K562 (cell line): ENCODE measurements around the gene SEPTIN1. TPM values are rescaled to one million over a fixed set of nuclear protein-coding genes. Genes with fewer than 3 reads are reported as not detected.

Source experiments
- GATAD2A ChIP-seq: fragments of 450-650 bp; IDR thresholded peaks from 2 replicates; pipeline ENCODE4 v1.6.1; 2017
- HDAC1 ChIP-seq, 2 experiments: fragments of 450-650 bp; IDR thresholded peaks; 2 replicates each; pipeline ENCODE4 v1.6.1; 2016 to 2017; ENCODE audit warnings: inconsistent platforms in 1 of 2, mild to moderate bottlenecking in 1 of 2, moderate library complexity in 1 of 2
- LARP7 ChIP-seq: fragments of 450-650 bp; IDR thresholded peaks from 2 replicates; pipeline ENCODE4 v1.6.1; 2016
- PURB ChIP-seq: sonication (generic); formaldehyde crosslinking; IDR thresholded peaks from 2 replicates; pipeline ENCODE4 v1.9.0; 2021; ENCODE audit warnings: low read depth, mild to moderate bottlenecking, missing genetic modification reagents
- RBBP5 ChIP-seq: fragments of 200-600 bp; sonication (generic); IDR thresholded peaks from 2 replicates; pipeline ENCODE4 v1.6.1; 2012; ENCODE audit warnings: borderline replicate concordance, mild to moderate bottlenecking, low read length, control low read depth, inconsistent platforms; ENCODE audit not compliant: insufficient read depth, poor library complexity, severe bottlenecking
- RBFOX2 ChIP-seq: fragments of 200-400 bp; formaldehyde crosslinking; IDR thresholded peaks from 2 replicates; pipeline ENCODE4 v1.6.1; 2017; ENCODE audit warnings: low read depth, mild to moderate bottlenecking, low read length, moderate library complexity
- TEAD4 ChIP-seq, 2 experiments: sonication (generic) in 1 of 2; formaldehyde crosslinking in 1 of 2; IDR thresholded peaks; 2 replicates each; pipeline versions ENCODE4 v1.6.1 to v1.8.0; 2012 to 2022; ENCODE audit warnings: borderline replicate concordance in 1 of 2, inconsistent platforms in 1 of 2, low read length in 1 of 2, mild to moderate bottlenecking in 1 of 2, missing genetic modification reagents in 1 of 2
- ZNF232 ChIP-seq: sonication (generic); formaldehyde crosslinking; IDR thresholded peaks from 2 replicates; pipeline ENCODE4 v1.8.0; 2022; ENCODE audit warnings: mild to moderate bottlenecking, missing genetic modification reagents
- ZNF764 ChIP-seq: fragments of 250-450 bp; sonication (Bioruptor Pico); IDR thresholded peaks from 2 replicates; pipeline ENCODE4 v1.4.0; 2020; ENCODE audit warnings: low read depth, mild to moderate bottlenecking, moderate library complexity
- polyA plus RNA-seq, 8 experiments: library from polyadenylated mRNA; depleted of rRNA in 4 of 8; stranded (reverse) in 5 of 8; unstranded in 3 of 8; fragments of >200 nt; fragmentation: Nextera tagmentation in 2 of 8; fragmentation: Illumina TruSeq in 1 of 8; extraction: Ambion mirVana in 2 of 8; extraction: Trizol in 1 of 8; gene quantifications; 2 replicates each; pipeline versions ENCODE4 v1.2.1 to v1.2.3, GENCODE V29; 2011 to 2014; ENCODE audit warnings: inconsistent platforms in 1 of 8, missing spikeins in 1 of 8
- total RNA-seq, 7 experiments: library from RNA; depleted of rRNA in 6 of 7; stranded (reverse); fragments of >200 nt in 6 of 7; fragmentation: Illumina TruSeq in 2 of 7; extraction: Trizol in 2 of 7; gene quantifications; 2 replicates each; pipeline versions ENCODE4 v1.2.1 to v1.2.3, GENCODE V29; 2011 to 2021; ENCODE audit warnings: low replicate concordance in 1 of 7
- TF ChIP-seq, protein P1 (sequence below): fragments of 250-450 bp; sonication (Bioruptor Pico); IDR thresholded peaks from 2 replicates; pipeline ENCODE4 v1.4.0; 2020; ENCODE audit warnings: mild to moderate bottlenecking
- TF ChIP-seq, protein P2 (sequence below): sonication (generic); formaldehyde crosslinking; IDR thresholded peaks from 2 replicates; pipeline ENCODE4 v1.8.0; 2023; ENCODE audit warnings: mild to moderate bottlenecking, missing genetic modification reagents
- TF ChIP-seq, protein P3 (sequence below), 3 experiments: IDR thresholded peaks in 2 of 3; conservative IDR thresholded peaks in 1 of 3; 2 replicates each; pipeline ENCODE4 v1.5.1; 2011 to 2012; ENCODE audit warnings: low read length in 3 of 3, mild to moderate bottlenecking in 3 of 3, control low read depth in 2 of 3, improper control_type of control experiment in 1 of 3, inconsistent platforms in 1 of 3, low read depth in 1 of 3, mixed read lengths in 1 of 3, moderate library complexity in 1 of 3; ENCODE audit not compliant: insufficient read depth in 2 of 3
- TF ChIP-seq, protein P4 (sequence below): fragments of 450-650 bp; IDR thresholded peaks from 2 replicates; pipeline ENCODE4 v1.6.1; 2016; ENCODE audit warnings: low read depth, mild to moderate bottlenecking, moderate library complexity
- TF ChIP-seq, protein P5 (sequence below): sonication (generic); formaldehyde crosslinking; IDR thresholded peaks from 2 replicates; pipeline ENCODE4 v1.8.0; 2023; ENCODE audit warnings: mild to moderate bottlenecking, missing genetic modification reagents

The SEPTIN1 gene
- total and polyA plus RNA-seq, 9 of the 15 experiments (the other 6 are each of a cell fraction or from before 2014, with no cell fraction given): 0.23 to 5.6 (median 1.7) TPM; not detected in 1

DNA sequence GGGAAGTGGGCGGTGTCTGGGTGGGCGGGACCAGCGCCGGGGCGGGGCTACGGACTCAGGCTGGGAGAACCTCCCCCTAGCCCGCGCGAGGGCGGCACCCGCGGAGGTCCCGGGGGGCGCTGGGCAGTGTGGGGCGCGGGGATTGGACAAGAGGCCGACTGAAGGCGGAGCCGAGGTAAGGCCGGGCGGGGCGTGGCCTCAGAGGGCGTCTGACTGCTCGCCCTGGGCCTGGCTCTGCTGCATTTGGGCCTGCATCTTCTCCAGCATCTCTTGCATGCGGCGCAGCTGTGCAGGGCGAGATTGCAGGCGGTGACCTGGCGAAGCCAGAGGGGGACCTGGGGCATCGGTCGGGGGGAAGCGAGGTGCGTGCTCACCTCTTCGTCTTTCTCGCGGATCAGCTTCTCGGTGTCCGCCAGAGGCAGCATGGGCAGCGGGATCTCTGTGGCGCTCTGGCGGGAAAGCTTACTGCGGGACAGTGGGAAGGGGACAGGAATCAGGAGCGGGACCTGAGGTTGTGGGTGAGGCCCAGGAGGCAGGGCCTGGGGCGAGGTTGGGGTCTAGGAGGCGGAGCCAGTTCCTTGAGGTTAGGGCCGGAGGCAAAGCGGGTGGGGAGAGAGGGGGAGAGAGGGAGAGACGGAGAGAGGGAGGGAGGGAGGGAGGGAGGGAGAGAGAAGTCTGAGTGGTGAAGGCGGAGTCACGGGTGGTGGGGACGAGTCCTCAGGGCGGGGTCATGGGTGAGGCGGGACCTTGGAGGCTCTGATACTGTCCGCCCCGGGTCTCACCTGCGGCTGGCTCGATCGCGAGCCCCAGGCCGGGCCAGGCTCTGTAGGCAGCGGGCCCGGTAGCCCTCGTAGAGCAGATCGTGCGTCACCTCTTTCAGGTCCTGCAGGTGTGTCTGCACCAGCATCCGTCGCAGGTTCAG is 3.9 kb downstream of the SEPTIN1 start (continued):
- TF ChIP-seq, protein P1, sequence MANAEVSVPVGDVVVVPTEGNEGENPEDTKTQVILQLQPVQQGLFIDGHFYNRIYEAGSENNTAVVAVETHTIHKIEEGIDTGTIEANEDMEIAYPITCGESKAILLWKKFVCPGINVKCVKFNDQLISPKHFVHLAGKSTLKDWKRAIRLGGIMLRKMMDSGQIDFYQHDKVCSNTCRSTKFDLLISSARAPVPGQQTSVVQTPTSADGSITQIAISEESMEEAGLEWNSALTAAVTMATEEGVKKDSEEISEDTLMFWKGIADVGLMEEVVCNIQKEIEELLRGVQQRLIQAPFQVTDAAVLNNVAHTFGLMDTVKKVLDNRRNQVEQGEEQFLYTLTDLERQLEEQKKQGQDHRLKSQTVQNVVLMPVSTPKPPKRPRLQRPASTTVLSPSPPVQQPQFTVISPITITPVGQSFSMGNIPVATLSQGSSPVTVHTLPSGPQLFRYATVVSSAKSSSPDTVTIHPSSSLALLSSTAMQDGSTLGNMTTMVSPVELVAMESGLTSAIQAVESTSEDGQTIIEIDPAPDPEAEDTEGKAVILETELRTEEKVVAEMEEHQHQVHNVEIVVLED: peak; percentile 27; the same call in 1 of the 2 replicates
- TF ChIP-seq, protein P2, sequence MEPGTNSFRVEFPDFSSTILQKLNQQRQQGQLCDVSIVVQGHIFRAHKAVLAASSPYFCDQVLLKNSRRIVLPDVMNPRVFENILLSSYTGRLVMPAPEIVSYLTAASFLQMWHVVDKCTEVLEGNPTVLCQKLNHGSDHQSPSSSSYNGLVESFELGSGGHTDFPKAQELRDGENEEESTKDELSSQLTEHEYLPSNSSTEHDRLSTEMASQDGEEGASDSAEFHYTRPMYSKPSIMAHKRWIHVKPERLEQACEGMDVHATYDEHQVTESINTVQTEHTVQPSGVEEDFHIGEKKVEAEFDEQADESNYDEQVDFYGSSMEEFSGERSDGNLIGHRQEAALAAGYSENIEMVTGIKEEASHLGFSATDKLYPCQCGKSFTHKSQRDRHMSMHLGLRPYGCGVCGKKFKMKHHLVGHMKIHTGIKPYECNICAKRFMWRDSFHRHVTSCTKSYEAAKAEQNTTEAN (CRISPR knock-in tag): 0 out of 2 replicates have a peak, but pooled peaks have one; percentile 56
- TF ChIP-seq GATAD2A (0 out of 2 replicates have a peak, but pooled peaks have one; percentile 16), TEAD4 (IDR thresholded peaks at IDR 0.05; ENCODE audit: low read length) (no peak; the same call in 1 of the 2 replicates), TEAD4 (CRISPR knock-in tag; IDR thresholded peaks at IDR 0.05; ENCODE audit: borderline replicate concordance) (no peak), HDAC1 (IDR thresholded peaks at IDR 0.05) (peak in 1 of 2 experiments; percentile 92; a peak in 2 of 4 replicates), ZNF764 (CRISPR knock-in tag) (no peak), LARP7 (peak; percentile 75; the same call in 1 of the 2 replicates), RBFOX2 (peak; percentile 79), PURB (CRISPR knock-in tag) (no peak), ZNF232 (CRISPR knock-in tag) (no peak), RBBP5 (peak; percentile 73)
- TF ChIP-seq, protein P3, sequence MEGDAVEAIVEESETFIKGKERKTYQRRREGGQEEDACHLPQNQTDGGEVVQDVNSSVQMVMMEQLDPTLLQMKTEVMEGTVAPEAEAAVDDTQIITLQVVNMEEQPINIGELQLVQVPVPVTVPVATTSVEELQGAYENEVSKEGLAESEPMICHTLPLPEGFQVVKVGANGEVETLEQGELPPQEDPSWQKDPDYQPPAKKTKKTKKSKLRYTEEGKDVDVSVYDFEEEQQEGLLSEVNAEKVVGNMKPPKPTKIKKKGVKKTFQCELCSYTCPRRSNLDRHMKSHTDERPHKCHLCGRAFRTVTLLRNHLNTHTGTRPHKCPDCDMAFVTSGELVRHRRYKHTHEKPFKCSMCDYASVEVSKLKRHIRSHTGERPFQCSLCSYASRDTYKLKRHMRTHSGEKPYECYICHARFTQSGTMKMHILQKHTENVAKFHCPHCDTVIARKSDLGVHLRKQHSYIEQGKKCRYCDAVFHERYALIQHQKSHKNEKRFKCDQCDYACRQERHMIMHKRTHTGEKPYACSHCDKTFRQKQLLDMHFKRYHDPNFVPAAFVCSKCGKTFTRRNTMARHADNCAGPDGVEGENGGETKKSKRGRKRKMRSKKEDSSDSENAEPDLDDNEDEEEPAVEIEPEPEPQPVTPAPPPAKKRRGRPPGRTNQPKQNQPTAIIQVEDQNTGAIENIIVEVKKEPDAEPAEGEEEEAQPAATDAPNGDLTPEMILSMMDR (IDR thresholded peaks at IDR 0.05 in 2 of 3, conservative IDR thresholded peaks at IDR 0.05 in 1 of 3; ENCODE audit: insufficient read depth in 2 of 3, low read depth in 1 of 3, low read length in 3 of 3): peak; percentile 22 to 41 (median 32); a peak in 3 of 6 replicates
- TF ChIP-seq, protein P4, sequence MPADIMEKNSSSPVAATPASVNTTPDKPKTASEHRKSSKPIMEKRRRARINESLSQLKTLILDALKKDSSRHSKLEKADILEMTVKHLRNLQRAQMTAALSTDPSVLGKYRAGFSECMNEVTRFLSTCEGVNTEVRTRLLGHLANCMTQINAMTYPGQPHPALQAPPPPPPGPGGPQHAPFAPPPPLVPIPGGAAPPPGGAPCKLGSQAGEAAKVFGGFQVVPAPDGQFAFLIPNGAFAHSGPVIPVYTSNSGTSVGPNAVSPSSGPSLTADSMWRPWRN: no peak
- TF ChIP-seq, protein P5, sequence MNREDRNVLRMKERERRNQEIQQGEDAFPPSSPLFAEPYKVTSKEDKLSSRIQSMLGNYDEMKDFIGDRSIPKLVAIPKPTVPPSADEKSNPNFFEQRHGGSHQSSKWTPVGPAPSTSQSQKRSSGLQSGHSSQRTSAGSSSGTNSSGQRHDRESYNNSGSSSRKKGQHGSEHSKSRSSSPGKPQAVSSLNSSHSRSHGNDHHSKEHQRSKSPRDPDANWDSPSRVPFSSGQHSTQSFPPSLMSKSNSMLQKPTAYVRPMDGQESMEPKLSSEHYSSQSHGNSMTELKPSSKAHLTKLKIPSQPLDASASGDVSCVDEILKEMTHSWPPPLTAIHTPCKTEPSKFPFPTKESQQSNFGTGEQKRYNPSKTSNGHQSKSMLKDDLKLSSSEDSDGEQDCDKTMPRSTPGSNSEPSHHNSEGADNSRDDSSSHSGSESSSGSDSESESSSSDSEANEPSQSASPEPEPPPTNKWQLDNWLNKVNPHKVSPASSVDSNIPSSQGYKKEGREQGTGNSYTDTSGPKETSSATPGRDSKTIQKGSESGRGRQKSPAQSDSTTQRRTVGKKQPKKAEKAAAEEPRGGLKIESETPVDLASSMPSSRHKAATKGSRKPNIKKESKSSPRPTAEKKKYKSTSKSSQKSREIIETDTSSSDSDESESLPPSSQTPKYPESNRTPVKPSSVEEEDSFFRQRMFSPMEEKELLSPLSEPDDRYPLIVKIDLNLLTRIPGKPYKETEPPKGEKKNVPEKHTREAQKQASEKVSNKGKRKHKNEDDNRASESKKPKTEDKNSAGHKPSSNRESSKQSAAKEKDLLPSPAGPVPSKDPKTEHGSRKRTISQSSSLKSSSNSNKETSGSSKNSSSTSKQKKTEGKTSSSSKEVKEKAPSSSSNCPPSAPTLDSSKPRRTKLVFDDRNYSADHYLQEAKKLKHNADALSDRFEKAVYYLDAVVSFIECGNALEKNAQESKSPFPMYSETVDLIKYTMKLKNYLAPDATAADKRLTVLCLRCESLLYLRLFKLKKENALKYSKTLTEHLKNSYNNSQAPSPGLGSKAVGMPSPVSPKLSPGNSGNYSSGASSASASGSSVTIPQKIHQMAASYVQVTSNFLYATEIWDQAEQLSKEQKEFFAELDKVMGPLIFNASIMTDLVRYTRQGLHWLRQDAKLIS (CRISPR knock-in tag): peak; percentile 37; the same call in 1 of the 2 replicates
